Measurements from ENCODE around the gene DCTPP1. TPM values are rescaled to one million over a fixed set of nuclear protein-coding genes. Genes with fewer than 3 reads are reported as not detected.

DCTPP1 gene
- total and polyA plus RNA-seq, 2 of the 13 experiments (the other 11 are each of a cell fraction or from before 2014, with no cell fraction given): 54.8 to 74.4 TPM

DNA sequence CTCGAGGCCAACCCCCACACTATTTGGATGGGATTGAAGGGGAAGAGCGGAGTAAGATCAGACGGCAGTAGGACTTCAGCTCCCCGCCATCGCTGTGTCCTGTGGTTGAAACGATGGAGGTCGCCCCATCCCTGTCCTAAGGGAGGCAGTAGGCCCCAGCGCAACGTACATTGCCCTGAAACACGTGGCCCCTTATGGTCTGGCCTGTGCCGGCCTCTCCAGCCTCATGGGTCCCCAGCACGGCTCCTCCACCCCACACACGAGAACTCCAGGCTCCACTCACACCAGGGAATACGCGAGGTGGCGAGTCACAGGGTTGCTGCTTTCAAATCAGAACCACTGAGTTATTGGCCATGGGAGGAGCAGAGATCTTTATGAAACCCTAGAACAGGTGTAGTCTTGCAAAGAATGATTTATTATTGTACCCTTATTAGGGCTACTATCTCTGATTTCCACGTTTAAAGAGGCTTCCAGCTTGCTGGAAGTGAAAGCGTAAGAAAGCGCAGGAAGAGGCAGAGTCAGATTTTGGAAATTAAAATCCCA, 669 bp upstream of the DCTPP1 start (continued):
- TF ChIP-seq, protein P1, sequence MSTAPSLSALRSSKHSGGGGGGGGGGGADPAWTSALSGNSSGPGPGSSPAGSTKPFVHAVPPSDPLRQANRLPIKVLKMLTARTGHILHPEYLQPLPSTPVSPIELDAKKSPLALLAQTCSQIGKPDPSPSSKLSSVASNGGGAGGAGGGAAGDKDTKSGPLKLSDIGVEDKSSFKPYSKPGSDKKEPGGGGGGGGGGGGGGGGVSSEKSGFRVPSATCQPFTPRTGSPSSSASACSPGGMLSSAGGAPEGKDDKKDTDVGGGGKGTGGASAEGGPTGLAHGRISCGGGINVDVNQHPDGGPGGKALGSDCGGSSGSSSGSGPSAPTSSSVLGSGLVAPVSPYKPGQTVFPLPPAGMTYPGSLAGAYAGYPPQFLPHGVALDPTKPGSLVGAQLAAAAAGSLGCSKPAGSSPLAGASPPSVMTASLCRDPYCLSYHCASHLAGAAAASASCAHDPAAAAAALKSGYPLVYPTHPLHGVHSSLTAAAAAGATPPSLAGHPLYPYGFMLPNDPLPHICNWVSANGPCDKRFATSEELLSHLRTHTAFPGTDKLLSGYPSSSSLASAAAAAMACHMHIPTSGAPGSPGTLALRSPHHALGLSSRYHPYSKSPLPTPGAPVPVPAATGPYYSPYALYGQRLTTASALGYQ (CRISPR knock-in tag; IDR thresholded peaks at IDR 0.05): 0 out of 2 replicates have a peak, but pooled peaks have one; percentile 42
- TF ChIP-seq, protein P2, sequence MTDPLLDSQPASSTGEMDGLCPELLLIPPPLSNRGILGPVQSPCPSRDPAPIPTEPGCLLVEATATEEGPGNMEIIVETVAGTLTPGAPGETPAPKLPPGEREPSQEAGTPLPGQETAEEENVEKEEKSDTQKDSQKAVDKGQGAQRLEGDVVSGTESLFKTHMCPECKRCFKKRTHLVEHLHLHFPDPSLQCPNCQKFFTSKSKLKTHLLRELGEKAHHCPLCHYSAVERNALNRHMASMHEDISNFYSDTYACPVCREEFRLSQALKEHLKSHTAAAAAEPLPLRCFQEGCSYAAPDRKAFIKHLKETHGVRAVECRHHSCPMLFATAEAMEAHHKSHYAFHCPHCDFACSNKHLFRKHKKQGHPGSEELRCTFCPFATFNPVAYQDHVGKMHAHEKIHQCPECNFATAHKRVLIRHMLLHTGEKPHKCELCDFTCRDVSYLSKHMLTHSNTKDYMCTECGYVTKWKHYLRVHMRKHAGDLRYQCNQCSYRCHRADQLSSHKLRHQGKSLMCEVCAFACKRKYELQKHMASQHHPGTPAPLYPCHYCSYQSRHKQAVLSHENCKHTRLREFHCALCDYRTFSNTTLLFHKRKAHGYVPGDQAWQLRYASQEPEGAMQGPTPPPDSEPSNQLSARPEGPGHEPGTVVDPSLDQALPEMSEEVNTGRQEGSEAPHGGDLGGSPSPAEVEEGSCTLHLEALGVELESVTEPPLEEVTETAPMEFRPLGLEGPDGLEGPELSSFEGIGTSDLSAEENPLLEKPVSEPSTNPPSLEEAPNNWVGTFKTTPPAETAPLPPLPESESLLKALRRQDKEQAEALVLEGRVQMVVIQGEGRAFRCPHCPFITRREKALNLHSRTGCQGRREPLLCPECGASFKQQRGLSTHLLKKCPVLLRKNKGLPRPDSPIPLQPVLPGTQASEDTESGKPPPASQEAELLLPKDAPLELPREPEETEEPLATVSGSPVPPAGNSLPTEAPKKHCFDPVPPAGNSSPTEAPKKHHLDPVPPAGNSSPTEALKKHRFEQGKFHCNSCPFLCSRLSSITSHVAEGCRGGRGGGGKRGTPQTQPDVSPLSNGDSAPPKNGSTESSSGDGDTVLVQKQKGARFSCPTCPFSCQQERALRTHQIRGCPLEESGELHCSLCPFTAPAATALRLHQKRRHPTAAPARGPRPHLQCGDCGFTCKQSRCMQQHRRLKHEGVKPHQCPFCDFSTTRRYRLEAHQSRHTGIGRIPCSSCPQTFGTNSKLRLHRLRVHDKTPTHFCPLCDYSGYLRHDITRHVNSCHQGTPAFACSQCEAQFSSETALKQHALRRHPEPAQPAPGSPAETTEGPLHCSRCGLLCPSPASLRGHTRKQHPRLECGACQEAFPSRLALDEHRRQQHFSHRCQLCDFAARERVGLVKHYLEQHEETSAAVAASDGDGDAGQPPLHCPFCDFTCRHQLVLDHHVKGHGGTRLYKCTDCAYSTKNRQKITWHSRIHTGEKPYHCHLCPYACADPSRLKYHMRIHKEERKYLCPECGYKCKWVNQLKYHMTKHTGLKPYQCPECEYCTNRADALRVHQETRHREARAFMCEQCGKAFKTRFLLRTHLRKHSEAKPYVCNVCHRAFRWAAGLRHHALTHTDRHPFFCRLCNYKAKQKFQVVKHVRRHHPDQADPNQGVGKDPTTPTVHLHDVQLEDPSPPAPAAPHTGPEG (CRISPR knock-in tag; IDR thresholded peaks at IDR 0.05): peak; percentile 90
- TF ChIP-seq ZNF564 (CRISPR knock-in tag; IDR thresholded peaks at IDR 0.05) (peak; percentile 56; the same call in 1 of the 2 replicates), ZNF547 (CRISPR knock-in tag; IDR thresholded peaks at IDR 0.05) (peak; percentile 37), ZNF431 (CRISPR knock-in tag; IDR thresholded peaks at IDR 0.05; ENCODE audit: borderline replicate concordance, low read depth) (peak; percentile 78; the same call in 1 of the 2 replicates), RARG (CRISPR knock-in tag; IDR thresholded peaks at IDR 0.05; ENCODE audit: low read depth) (no peak), ATF7-NPFF (CRISPR knock-in tag; IDR thresholded peaks at IDR 0.05; ENCODE audit: low read depth) (peak; percentile 92), ZNF354B (CRISPR knock-in tag; IDR thresholded peaks at IDR 0.05) (peak; percentile 56), ZNF138 (CRISPR knock-in tag; IDR thresholded peaks at IDR 0.05; ENCODE audit: low read depth) (0 out of 2 replicates have a peak, but pooled peaks have one; percentile 62), ZNF484 (CRISPR knock-in tag; IDR thresholded peaks at IDR 0.05; ENCODE audit: borderline replicate concordance, low read depth) (no peak), ZNF101 (CRISPR knock-in tag; IDR thresholded peaks at IDR 0.05; ENCODE audit: borderline replicate concordance, low read depth) (peak; percentile 93; the same call in 1 of the 2 replicates), ZNF549 (CRISPR knock-in tag; IDR thresholded peaks at IDR 0.05) (no peak)
- TF ChIP-seq, protein P3, sequence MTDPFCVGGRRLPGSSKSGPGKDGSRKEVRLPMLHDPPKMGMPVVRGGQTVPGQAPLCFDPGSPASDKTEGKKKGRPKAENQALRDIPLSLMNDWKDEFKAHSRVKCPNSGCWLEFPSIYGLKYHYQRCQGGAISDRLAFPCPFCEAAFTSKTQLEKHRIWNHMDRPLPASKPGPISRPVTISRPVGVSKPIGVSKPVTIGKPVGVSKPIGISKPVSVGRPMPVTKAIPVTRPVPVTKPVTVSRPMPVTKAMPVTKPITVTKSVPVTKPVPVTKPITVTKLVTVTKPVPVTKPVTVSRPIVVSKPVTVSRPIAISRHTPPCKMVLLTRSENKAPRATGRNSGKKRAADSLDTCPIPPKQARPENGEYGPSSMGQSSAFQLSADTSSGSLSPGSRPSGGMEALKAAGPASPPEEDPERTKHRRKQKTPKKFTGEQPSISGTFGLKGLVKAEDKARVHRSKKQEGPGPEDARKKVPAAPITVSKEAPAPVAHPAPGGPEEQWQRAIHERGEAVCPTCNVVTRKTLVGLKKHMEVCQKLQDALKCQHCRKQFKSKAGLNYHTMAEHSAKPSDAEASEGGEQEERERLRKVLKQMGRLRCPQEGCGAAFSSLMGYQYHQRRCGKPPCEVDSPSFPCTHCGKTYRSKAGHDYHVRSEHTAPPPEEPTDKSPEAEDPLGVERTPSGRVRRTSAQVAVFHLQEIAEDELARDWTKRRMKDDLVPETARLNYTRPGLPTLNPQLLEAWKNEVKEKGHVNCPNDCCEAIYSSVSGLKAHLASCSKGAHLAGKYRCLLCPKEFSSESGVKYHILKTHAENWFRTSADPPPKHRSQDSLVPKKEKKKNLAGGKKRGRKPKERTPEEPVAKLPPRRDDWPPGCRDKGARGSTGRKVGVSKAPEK (CRISPR knock-in tag; IDR thresholded peaks at IDR 0.05; ENCODE audit: borderline replicate concordance): peak; percentile 94; the same call in 1 of the 2 replicates
- TF ChIP-seq, protein P4, sequence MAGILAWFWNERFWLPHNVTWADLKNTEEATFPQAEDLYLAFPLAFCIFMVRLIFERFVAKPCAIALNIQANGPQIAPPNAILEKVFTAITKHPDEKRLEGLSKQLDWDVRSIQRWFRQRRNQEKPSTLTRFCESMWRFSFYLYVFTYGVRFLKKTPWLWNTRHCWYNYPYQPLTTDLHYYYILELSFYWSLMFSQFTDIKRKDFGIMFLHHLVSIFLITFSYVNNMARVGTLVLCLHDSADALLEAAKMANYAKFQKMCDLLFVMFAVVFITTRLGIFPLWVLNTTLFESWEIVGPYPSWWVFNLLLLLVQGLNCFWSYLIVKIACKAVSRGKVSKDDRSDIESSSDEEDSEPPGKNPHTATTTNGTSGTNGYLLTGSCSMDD (CRISPR knock-in tag; IDR thresholded peaks at IDR 0.05): 0 out of 2 replicates have a peak, but pooled peaks have one; percentile 66
- TF ChIP-seq, protein P5, sequence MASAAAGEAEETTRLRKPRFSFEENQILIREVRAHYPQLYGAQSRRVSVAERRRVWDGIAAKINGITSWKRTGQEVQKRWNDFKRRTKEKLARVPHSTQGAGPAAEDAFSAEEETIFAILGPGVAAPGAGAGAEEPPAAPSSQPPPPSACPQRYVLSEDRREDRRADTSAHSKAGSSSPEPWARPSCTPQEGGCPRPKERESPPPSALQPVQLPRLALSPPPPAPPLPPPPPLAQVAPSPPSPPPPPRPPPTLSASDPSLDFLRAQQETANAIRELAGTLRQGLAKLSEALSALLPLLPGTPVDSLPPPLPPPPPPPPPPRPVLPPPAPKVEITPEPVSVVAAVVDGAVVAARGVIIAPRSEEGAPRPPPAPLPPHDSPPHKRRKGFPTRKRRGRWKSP (CRISPR knock-in tag; IDR thresholded peaks at IDR 0.05): peak; percentile 72

Measured in HepG2 (cell line).